Colonic mucosa (tissue), 4 donors: ENCODE data around the gene TRMT10B. TPM values are rescaled to one million over a fixed set of nuclear protein-coding genes. Genes with fewer than 3 reads are reported as not detected.
"Not testable (repeated sequence)": the region's sequence is repeated elsewhere in the genome, so short reads cannot be mapped to it uniquely, and the experiment has no call there.

ENCODE experiments used
- DNase-seq: peaks from one replicate; pipeline ENCODE4 v3.0.0-alpha.2; 2020
- H3K27ac ChIP-seq: fragments of 200-600 bp; one replicate; pipeline ENCODE4 v1.8.0; 2021
- H3K27me3 ChIP-seq: fragments of 200-600 bp; one replicate; pipeline ENCODE4 v1.8.0; 2021
- H3K36me3 ChIP-seq: fragments of 200-600 bp; one replicate; pipeline ENCODE4 v1.8.0; 2021
- H3K4me1 ChIP-seq: fragments of 200-600 bp; one replicate; pipeline ENCODE4 v1.8.0; 2021; ENCODE audit warnings: mild to moderate bottlenecking
- H3K4me3 ChIP-seq: fragments of 200-600 bp; one replicate; pipeline ENCODE4 v1.8.0; 2021
- H3K9ac ChIP-seq, 2 donors: one replicate each; pipeline ENCODE4 v1.7.0; 2013; ENCODE audit warnings: control low read depth in 2 of 2, low read depth in 2 of 2, low read length in 2 of 2
- H3K9me3 ChIP-seq: fragments of 200-600 bp; one replicate; pipeline ENCODE4 v1.8.0; 2021
- CTCF ChIP-seq: fragments of 200-600 bp; IDR thresholded peaks from one replicate; pipeline ENCODE4 v1.8.0; 2022; ENCODE audit warnings: antibody characterized with exemption, mild to moderate bottlenecking
- intact Hi-C: fragments of 100-400 bp; cut with DNase I; formaldehyde crosslinking; loops from one replicate; pipeline ENCODE4 v1.14.1; 2022
- total RNA-seq, 2 donors: library from RNA; stranded (reverse); fragmentation: NEBNext Ultra II Directional in 1 of 2; extraction: Animal tissue kit (Norgen Biotek cat#: 25700) in 1 of 2; gene quantifications; one replicate each; pipeline ENCODE4 v1.2.1, GENCODE V29; 2021
- donor health status: healthy.
- donor health status: DM: no; HTN: no; CAD: no.
- donor health status: DM: no; HTN: no; CAD: no.

TRMT10B gene
- total RNA-seq, 2 donors from 2014 or later = 8.3 to 11.9 TPM

- H3K27ac ChIP-seq = no peak overlapping the region
- no peaks in the 10 kb centered on the region for H3K9me3 ChIP-seq
- no peak for TF ChIP-seq CTCF
- no peak for DNase-seq
- H3K36me3 ChIP-seq = no peaks in the 10 kb centered on the region
- intact Hi-C loops = no loop called here
- H3K4me1 ChIP-seq = no peaks in the 10 kb centered on the region
- H3K27me3 ChIP-seq = no peaks in the 10 kb centered on the region
- no peak overlapping the region for H3K4me3 ChIP-seq
- no peak overlapping the region for H3K9ac ChIP-seq
Measured at GRCh38 chr9:37811906-37812476, 58.4 kb downstream of the TRMT10B start.

DNA sequence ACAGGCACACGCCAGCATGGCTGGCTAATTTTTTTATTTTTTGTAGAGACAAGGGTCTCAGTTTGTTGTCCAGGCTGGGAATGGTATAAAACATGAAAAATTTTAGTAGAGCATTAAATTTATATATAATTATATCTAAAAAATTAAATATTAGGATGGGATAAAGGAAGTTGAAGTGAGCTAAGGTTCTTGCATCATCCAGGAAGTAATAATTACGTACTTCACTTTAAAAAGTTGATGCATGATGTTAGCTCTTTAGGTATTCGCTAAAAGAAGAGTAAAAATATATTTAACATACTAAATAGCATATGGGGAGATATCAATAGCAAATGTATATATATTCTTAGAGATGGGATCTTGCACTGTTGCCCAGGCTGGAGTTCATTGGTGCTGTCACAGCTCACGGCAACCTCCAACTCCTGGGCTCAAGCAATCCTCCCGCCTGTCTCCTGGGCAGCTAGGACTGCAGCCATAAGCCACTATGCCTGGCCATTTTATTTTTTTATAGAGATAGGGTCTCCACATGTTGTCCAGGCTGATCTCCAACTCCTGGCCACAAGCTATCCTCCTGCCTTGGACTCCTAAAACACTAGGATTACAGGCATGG lies 59.3 kb downstream of the TRMT10B start:
- intact Hi-C loops = no loop called here
- DNase-seq = no peak
- Histone ChIP-seq H3K36me3 (no peaks in the 10 kb centered on the region), H3K9me3 (no peaks in the 10 kb centered on the region), H3K27ac (no peak overlapping the region), H3K9ac (no peak overlapping the region), H3K27me3 (no peaks in the 10 kb centered on the region), H3K4me3 (no peak overlapping the region), H3K4me1 (no peaks in the 10 kb centered on the region)
- TF ChIP-seq CTCF = no peak

DNA sequence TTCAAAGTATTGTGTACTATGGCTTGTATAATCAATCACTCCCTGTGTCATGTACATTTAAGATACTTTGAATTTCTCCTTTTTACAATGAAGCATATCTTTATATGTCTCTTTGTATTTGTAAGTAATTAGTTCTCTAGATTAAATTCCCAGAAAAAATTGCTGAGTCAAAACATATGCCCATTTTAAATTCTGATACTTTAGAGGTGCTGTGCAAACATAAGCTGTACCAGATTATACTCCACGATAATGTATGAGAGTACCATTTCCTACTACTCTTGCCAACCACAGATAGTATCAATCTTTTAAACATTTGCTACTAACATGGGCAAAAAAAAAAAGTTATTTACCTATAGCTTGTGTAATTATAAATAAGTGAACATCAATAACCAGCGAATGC lies 65.2 kb downstream of the TRMT10B start:
- no peak overlapping the region for H3K9ac ChIP-seq
- no peaks in the 10 kb centered on the region for H3K36me3 ChIP-seq
- no peak overlapping the region for H3K4me3 ChIP-seq
- no peak for DNase-seq
- H3K27me3 ChIP-seq = no peaks in the 10 kb centered on the region
- H3K4me1 ChIP-seq = no peaks in the 10 kb centered on the region
- no peak for TF ChIP-seq CTCF
- H3K27ac ChIP-seq = no peak overlapping the region
- no peaks in the 10 kb centered on the region for H3K9me3 ChIP-seq
- intact Hi-C loops = no loop called here

DNA sequence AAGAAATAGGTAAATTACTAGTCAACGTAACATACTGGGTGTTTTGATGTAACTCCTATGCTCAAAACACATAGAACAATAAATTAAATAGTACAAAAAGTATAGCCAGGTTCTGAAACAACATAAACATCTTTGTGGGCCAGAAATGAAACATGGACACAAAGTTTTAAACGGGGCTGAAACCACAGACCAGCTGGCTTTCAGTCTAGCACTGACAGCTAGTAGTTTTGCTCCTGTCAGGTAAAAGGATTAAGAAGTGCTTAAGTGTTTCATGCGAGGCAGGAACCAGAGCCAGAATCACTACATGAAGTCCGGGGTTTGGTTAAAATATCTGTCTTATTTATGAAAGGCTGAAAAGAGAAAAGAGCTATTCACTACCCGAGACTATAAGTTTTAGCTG lies 66.5 kb downstream of the TRMT10B start:
- no peak for DNase-seq
- Histone ChIP-seq H3K27ac (no peak overlapping the region), H3K36me3 (no peaks in the 10 kb centered on the region), H3K4me1 (no peaks in the 10 kb centered on the region), H3K9me3 (no peaks in the 10 kb centered on the region), H3K9ac (no peak overlapping the region), H3K4me3 (no peak overlapping the region), H3K27me3 (no peaks in the 10 kb centered on the region)
- no peak for TF ChIP-seq CTCF
- intact Hi-C loops = no loop called here

DNA sequence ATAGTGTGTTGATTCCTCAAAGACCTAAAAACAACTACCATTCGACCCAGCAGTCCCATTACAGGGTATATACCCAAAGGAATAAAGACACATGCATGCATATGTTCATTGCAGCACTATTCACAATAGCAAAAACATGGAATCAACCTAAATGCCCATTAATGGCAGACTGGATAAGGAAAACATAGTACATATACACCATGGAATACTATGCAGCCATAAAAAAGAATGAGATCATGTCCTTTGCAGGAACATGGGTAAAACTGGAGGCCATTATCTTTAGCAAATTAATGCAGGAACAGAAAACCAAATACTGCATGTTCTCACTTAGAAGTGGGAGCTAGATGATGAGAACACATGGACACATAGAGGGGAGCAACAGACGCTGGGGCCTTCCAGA lies 71.6 kb downstream of the TRMT10B start:
- H3K27ac ChIP-seq, intact Hi-C loops, H3K9ac ChIP-seq, H3K4me1 ChIP-seq, DNase-seq, H3K36me3 ChIP-seq, H3K27me3 ChIP-seq, H3K9me3 ChIP-seq, H3K4me3 ChIP-seq: not testable (repeated sequence)

GRCh38 chr9:37827483-37828165 lies 74.0 kb downstream of the TRMT10B start:
- no peak for TF ChIP-seq CTCF
- Histone ChIP-seq H3K27me3 (no peaks in the 10 kb centered on the region), H3K36me3 (no peaks in the 10 kb centered on the region), H3K27ac (no peak overlapping the region), H3K9ac (no peak overlapping the region), H3K9me3 (no peaks in the 10 kb centered on the region), H3K4me1 (no peaks in the 10 kb centered on the region), H3K4me3 (no peak overlapping the region)
- DNase-seq = no peak
- intact Hi-C loops = no loop called here
